ENCODE data around the gene SMKR1. TPM values are rescaled to one million over a fixed set of nuclear protein-coding genes. Genes with fewer than 3 reads are reported as not detected.

Gene SMKR1
- total RNA-seq, 1 experiment from 2014 or later, result 8.9 TPM

GRCh38 chr7:129559564-129559963 is 57.2 kb downstream of the SMKR1 start:
- intact Hi-C loops (cut with micrococcal nuclease), result no loop called here
- Histone ChIP-seq H2AFZ (ENCODE audit: low read depth, low read length, poor library complexity, severe bottlenecking) (no peak overlapping the region), H4K20me1 (ENCODE audit: insufficient read depth) (no peaks in the 10 kb centered on the region), H3K9ac (ENCODE audit: low read length) (no peak overlapping the region), H3K27me3 (ENCODE audit: insufficient read depth, low read length) (no peaks in the 10 kb centered on the region), H3K79me2 (ENCODE audit: insufficient read depth, low read length) (no peaks in the 10 kb centered on the region), H3K9me2 (ENCODE audit: insufficient read depth) (no peaks in the 10 kb centered on the region), H3K9me3 (ENCODE audit: control insufficient read depth in 1 of 2, insufficient read depth in 1 of 2, low read depth in 1 of 2, low read length in 2 of 2) (no peaks in the 10 kb centered on the region), H3K4me1 (ENCODE audit: control insufficient read depth in 1 of 2, insufficient read depth in 2 of 2, low read length in 2 of 2) (no peaks in the 10 kb centered on the region), H3K4me2 (ENCODE audit: low read length) (no peak overlapping the region), H3K27ac (ENCODE audit: low read depth, low read length) (no peak overlapping the region), H3K4me3 (replicated peaks in 1 of 2; ENCODE audit: low read depth in 1 of 2, low read length in 2 of 2) (no peak overlapping the region), H3K36me3 (ENCODE audit: control insufficient read depth in 1 of 2, insufficient read depth in 2 of 2, low read length in 2 of 2) (no peaks in the 10 kb centered on the region)
- RAD21 ChIA-PET (ENCODE audit: low non-redundant PET in 1 of 2, low total read pairs in 2 of 2, uncharacterized antibody in 2 of 2, unreplicated experiment in 2 of 2), result no interaction called here
- TF ChIP-seq ELF1 (IDR thresholded peaks at IDR 0.05; ENCODE audit: borderline replicate concordance, low read depth) (no peak), REST (IDR thresholded peaks at IDR 0.05; ENCODE audit: low read depth) (no peak), POLR2A (IDR thresholded peaks at IDR 0.05; ENCODE audit: borderline replicate concordance, extremely low read depth, insufficient read depth, insufficient read length) (no peak), EGR1 (IDR thresholded peaks at IDR 0.05; ENCODE audit: low read depth) (no peak), SP1 (IDR thresholded peaks at IDR 0.05; ENCODE audit: low read depth) (no peak), MAX (IDR thresholded peaks at IDR 0.05) (no peak), ZFX (IDR thresholded peaks at IDR 0.05) (no peak), POLR2AphosphoS5 (IDR thresholded peaks at IDR 0.05; ENCODE audit: low read depth, low read length) (no peak), CBX3 (IDR thresholded peaks at IDR 0.05; ENCODE audit: low read depth) (no peak), SIN3A (IDR thresholded peaks at IDR 0.05; ENCODE audit: low read depth) (no peak), JUND (IDR thresholded peaks at IDR 0.05) (no peak), ZNF274 (IDR thresholded peaks at IDR 0.05; ENCODE audit: low read depth, low read length) (no peak)
- CTCF ChIA-PET, result no interaction called here
- DNase-seq (ENCODE audit: low read depth, low spot score) (no peak), ATAC-seq (no peak)
- no TSS peak for BruUV-seq (replicated peaks)
- POLR2A ChIA-PET, result no interaction called here

Data from HCT116 (cell line).